OCI-LY3 (cell line): Measurements from ENCODE around the gene EPHA6.

ENCODE experiments used
- CTCF ChIP-seq: fragments of 200-600, 300-600 bp; sonication (generic); IDR thresholded peaks from 2 replicates; pipeline ENCODE4 v1.5.1; 2014; ENCODE audit warnings: antibody characterized with exemption, low read length, low read depth
- EZH2phosphoT487 ChIP-seq: fragments of 200-600 bp; shearing (Covaris generic); IDR thresholded peaks from 2 replicates; pipeline ENCODE4 v1.6.1; 2018; ENCODE audit warnings: antibody characterized with exemption, mixed run types, low read depth

GRCh38 chr3:96970211-96970610 lies 155.8 kb downstream of the EPHA6 start:
- TF ChIP-seq CTCF (no peak), EZH2phosphoT487 (no peak)
